GM12872 (cell line): Measurements from ENCODE around the gene AQP2.

Experiments used
- CTCF ChIP-seq: IDR thresholded peaks from 3 replicates; pipeline ENCODE4 v1.5.1; 2011; ENCODE audit warnings: low read depth, mild to moderate bottlenecking, low read length, moderate library complexity; ENCODE audit not compliant: insufficient read depth

Gene AQP2

GRCh38 chr12:49961111-49961922 is 10.8 kb downstream of the AQP2 start, which contains the start of gene AQP5:
Gene AQP5 (plus strand): TSS chr12:49961872. CDS start chr12:49962018, 146 bp downstream.
- TF ChIP-seq CTCF = no peak

GRCh38 chr12:49961993-49962764 is 11.6 kb downstream of the AQP2 start:
- TF ChIP-seq CTCF = no peak

- TF ChIP-seq CTCF = no peak
These were observed 12.6 kb downstream of the AQP2 start for GRCh38 chr12:49962861-49963765.

- no peak for TF ChIP-seq CTCF
These were observed 13.7 kb downstream of the AQP2 start for GRCh38 chr12:49963976-49964815.

GRCh38 chr12:49964849-49965624 is 14.5 kb downstream of the AQP2 start:
- TF ChIP-seq CTCF = no peak

- TF ChIP-seq CTCF = no peak
These were observed 15.3 kb downstream of the AQP2 start for GRCh38 chr12:49965836-49966235.
